ENCODE results near the gene OSBPL3. TPM values are rescaled to one million over a fixed set of nuclear protein-coding genes. Genes with fewer than 3 reads are reported as not detected.

Gene OSBPL3
- total RNA-seq, 1 experiment from 2014 or later = 45.1 TPM

DNA sequence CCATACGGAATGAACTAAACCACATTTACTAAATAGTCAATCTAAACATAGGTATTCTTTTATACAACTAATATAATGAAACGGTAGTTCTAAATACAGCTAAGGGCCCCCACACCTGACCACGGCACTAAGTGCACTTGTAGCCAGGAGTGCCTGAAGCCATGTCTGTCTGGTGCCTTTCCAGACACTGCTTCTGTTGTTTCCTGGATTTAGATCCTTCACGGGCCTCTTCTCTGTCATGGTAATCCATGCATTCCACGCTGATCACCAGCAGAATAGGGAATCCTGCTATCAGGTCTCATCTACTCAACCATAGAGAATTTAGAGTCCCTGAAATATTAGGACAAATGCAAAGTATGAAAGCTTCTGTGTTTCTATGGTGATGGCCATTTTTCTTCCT, 37.8 kb downstream of the OSBPL3 start:
- no peak for DNase-seq
- ChIA-PET CTCF (interaction anchor here (0.5 kb wide), 1 partner anchor 342 kb away, joined by 3 read pairs; no protein-coding TSS in a partner anchor), POLR2A (no interaction called here)
- H3K9me3 ChIP-seq = no peaks in the 10 kb centered on the region
- Mint-ChIP-seq H3K27ac (ENCODE audit: unreplicated experiment) (no peak overlapping the region), H3K36me3 (ENCODE audit: insufficient read depth, unreplicated experiment) (peaks cover 4% of the 10 kb centered on the region), H3K27me3 (ENCODE audit: insufficient read depth, unreplicated experiment) (no peaks in the 10 kb centered on the region), H3K4me1 (ENCODE audit: low read depth, unreplicated experiment) (peaks cover 19% of the 10 kb centered on the region), H3K9me3 (ENCODE audit: unreplicated experiment) (peaks cover 8% of the 10 kb centered on the region), H3K4me3 (ENCODE audit: unreplicated experiment) (no peak overlapping the region)
- peaks cover 8% of the 10 kb centered on the region for H3K4me1 ChIP-seq
- BruUV-seq (replicated peaks) = no TSS peak
- TF ChIP-seq, protein P1, sequence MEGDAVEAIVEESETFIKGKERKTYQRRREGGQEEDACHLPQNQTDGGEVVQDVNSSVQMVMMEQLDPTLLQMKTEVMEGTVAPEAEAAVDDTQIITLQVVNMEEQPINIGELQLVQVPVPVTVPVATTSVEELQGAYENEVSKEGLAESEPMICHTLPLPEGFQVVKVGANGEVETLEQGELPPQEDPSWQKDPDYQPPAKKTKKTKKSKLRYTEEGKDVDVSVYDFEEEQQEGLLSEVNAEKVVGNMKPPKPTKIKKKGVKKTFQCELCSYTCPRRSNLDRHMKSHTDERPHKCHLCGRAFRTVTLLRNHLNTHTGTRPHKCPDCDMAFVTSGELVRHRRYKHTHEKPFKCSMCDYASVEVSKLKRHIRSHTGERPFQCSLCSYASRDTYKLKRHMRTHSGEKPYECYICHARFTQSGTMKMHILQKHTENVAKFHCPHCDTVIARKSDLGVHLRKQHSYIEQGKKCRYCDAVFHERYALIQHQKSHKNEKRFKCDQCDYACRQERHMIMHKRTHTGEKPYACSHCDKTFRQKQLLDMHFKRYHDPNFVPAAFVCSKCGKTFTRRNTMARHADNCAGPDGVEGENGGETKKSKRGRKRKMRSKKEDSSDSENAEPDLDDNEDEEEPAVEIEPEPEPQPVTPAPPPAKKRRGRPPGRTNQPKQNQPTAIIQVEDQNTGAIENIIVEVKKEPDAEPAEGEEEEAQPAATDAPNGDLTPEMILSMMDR (IDR thresholded peaks at IDR 0.05; ENCODE audit: insufficient read depth in 1 of 2, low read depth in 1 of 2, low read length in 1 of 2, severe bottlenecking in 1 of 2, unreplicated experiment in 1 of 2) = no peak
- H3K27me3 ChIP-seq (replicated peaks; ENCODE audit: control insufficient read depth, insufficient read depth, low read length) = no peaks in the 10 kb centered on the region
- H3K4me3 ChIP-seq (ENCODE audit: low read depth, low read length) = no peak overlapping the region
- intact Hi-C loops (cut with micrococcal nuclease; ENCODE audit: unreplicated experiment) = no loop called here
- H3K36me3 ChIP-seq (ENCODE audit: control insufficient read depth, insufficient read depth, low read length) = no peaks in the 10 kb centered on the region

DNA sequence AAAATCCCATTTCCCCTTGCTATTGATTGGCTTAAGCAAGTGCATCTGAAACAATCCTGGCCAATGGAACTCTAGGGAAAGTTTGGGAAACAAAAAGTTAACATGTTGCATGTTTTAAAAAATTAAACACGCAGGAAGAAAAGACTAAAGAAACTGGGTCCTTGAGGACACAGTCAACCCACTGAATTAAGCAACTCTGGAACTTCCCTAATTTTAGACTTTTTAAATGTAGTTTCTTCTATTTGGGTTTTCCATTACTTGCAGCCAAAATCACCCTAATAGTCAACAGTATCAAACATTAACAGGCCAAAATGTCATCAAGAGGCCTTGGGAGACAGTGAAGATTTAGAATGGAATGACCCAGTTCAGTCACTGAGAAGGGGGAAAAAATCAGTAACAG, 40.6 kb downstream of the OSBPL3 start:
- H3K9me3 ChIP-seq = no peaks in the 10 kb centered on the region
- BruUV-seq (replicated peaks) = no TSS peak
- H3K4me1 ChIP-seq = no peaks in the 10 kb centered on the region
- Mint-ChIP-seq H3K9me3 (ENCODE audit: unreplicated experiment) (peaks cover 8% of the 10 kb centered on the region), H3K4me1 (ENCODE audit: low read depth, unreplicated experiment) (peaks cover 13% of the 10 kb centered on the region), H3K27ac (ENCODE audit: unreplicated experiment) (no peak overlapping the region), H3K36me3 (ENCODE audit: insufficient read depth, unreplicated experiment) (peaks cover 4% of the 10 kb centered on the region), H3K4me3 (ENCODE audit: unreplicated experiment) (no peak overlapping the region), H3K27me3 (ENCODE audit: insufficient read depth, unreplicated experiment) (no peaks in the 10 kb centered on the region)
- CTCF ChIA-PET = no interaction called here
- no peaks in the 10 kb centered on the region for H3K36me3 ChIP-seq (ENCODE audit: control insufficient read depth, insufficient read depth, low read length)
- POLR2A ChIA-PET = no interaction called here
- intact Hi-C loops (cut with micrococcal nuclease; ENCODE audit: unreplicated experiment) = no loop called here
- no peak for DNase-seq
- no peaks in the 10 kb centered on the region for H3K27me3 ChIP-seq (replicated peaks; ENCODE audit: control insufficient read depth, insufficient read depth, low read length)
- TF ChIP-seq, protein P1 (IDR thresholded peaks at IDR 0.05; ENCODE audit: insufficient read depth in 1 of 2, low read depth in 1 of 2, low read length in 1 of 2, severe bottlenecking in 1 of 2, unreplicated experiment in 1 of 2) = no peak
- no peak overlapping the region for H3K4me3 ChIP-seq (ENCODE audit: low read depth, low read length)

DNA sequence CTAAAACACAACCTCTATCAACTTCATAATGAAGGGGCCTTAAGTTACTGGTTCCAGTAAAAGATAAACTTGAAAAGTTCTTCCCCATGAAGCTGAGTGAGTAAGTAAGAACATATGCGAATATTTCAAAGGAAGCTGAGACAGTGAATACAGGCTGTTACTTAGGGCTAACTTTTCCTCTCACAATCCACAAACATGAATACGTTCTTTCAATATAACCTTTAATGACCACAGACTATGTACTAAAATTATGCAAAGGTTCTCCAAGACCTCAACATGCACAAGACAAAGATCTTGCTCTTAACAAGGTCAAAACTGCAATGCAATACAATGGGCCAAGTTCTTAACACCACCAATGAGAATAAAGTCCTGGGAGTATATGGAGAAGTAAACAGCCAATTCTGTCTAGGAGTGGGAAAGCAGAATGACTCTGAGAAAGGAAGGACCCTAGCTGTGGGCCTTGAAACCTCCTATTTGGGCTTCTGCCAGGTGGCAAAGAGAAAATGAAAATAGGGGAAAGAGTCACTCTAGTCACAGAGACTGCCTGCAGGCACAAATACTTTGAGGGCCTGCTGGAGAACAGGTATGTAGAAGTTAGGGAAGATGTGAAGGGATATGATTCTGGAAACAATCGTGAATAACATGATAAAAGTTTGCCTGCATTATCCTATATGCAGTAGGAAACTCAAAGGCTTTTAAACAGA, 43.7 kb downstream of the OSBPL3 start:
- ChIA-PET CTCF (no interaction called here), POLR2A (no interaction called here)
- no peaks in the 10 kb centered on the region for H3K27me3 ChIP-seq (replicated peaks; ENCODE audit: control insufficient read depth, insufficient read depth, low read length)
- Mint-ChIP-seq H3K27me3 (ENCODE audit: insufficient read depth, unreplicated experiment) (no peaks in the 10 kb centered on the region), H3K27ac (ENCODE audit: unreplicated experiment) (no peak overlapping the region), H3K36me3 (ENCODE audit: insufficient read depth, unreplicated experiment) (peaks cover 1% of the 10 kb centered on the region), H3K9me3 (ENCODE audit: unreplicated experiment) (peaks cover 8% of the 10 kb centered on the region), H3K4me3 (ENCODE audit: unreplicated experiment) (no peak overlapping the region), H3K4me1 (ENCODE audit: low read depth, unreplicated experiment) (peaks cover 10% of the 10 kb centered on the region)
- TF ChIP-seq, protein P1 (IDR thresholded peaks at IDR 0.05; ENCODE audit: insufficient read depth in 1 of 2, low read depth in 1 of 2, low read length in 1 of 2, severe bottlenecking in 1 of 2, unreplicated experiment in 1 of 2) = no peak
- H3K4me3 ChIP-seq (ENCODE audit: low read depth, low read length) = no peak overlapping the region
- intact Hi-C loops (cut with micrococcal nuclease; ENCODE audit: unreplicated experiment) = no loop called here
- H3K4me1 ChIP-seq = no peaks in the 10 kb centered on the region
- BruUV-seq (replicated peaks) = no TSS peak
- DNase-seq = no peak
- no peaks in the 10 kb centered on the region for H3K36me3 ChIP-seq (ENCODE audit: control insufficient read depth, insufficient read depth, low read length)
- no peaks in the 10 kb centered on the region for H3K9me3 ChIP-seq
